PFSK-1 (cell line): ENCODE measurements around the gene KYAT1.

ENCODE experiments used
- FOXP2 ChIP-seq: optimal IDR thresholded peaks from 2 replicates; pipeline ENCODE3; 2011; ENCODE audit warnings: borderline replicate concordance, control low read depth, inconsistent platforms; ENCODE audit not compliant: insufficient read depth; ENCODE audit errors: extremely low read length, extremely low read depth
- POLR2AphosphoS5 ChIP-seq: IDR thresholded peaks from 2 replicates; pipeline ENCODE4 v1.6.1; 2012; ENCODE audit warnings: low read depth, mild to moderate bottlenecking, control low read depth, low read length, moderate library complexity
- SIN3A ChIP-seq: IDR thresholded peaks from 2 replicates; pipeline ENCODE4 v1.6.1; 2012; ENCODE audit warnings: mild to moderate bottlenecking, low read length, moderate library complexity, borderline replicate concordance; ENCODE audit not compliant: insufficient read depth
- TAF1 ChIP-seq: IDR thresholded peaks from 2 replicates; pipeline ENCODE4 v1.6.1; 2012; ENCODE audit warnings: low read length, control low read depth, borderline replicate concordance; ENCODE audit not compliant: insufficient read depth
- TF ChIP-seq, protein P1 (sequence below), 2 experiments: IDR thresholded peaks; 2 replicates each; pipeline versions ENCODE4 v1.6.1 to v1.8.0; 2011 to 2012; ENCODE audit warnings: low read depth in 2 of 2, low read length in 2 of 2, control low read depth in 1 of 2, inconsistent platforms in 1 of 2, mild to moderate bottlenecking in 1 of 2, moderate library complexity in 1 of 2; ENCODE audit not compliant: insufficient read depth in 1 of 2

The KYAT1 gene

DNA sequence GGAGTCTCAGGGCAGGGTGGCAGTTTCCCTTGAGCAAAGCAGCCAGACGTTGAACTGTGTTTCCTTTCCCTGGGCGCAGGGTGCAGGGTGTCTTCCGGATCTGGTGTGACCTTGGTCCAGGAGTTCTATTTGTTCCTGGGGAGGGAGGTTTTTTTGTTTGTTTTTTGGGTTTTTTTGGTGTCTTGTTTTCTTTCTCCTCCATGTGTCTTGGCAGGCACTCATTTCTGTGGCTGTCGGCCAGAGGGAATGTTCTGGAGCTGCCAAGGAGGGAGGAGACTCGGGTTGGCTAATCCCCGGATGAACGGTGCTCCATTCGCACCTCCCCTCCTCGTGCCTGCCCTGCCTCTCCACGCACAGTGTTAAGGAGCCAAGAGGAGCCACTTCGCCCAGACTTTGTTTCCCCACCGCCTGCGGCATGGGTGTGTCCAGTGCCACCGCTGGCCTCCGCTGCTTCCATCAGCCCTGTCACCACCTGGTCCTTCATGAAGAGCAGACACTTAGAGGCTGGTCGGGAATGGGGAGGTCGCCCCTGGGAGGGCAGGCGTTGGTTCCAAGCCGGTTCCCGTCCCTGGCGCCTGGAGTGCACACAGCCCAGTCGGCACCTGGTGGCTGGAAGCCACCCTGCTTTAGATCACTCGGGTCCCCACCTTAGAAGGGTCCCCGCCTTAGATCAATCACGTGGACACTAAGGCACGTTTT lies 35.5 kb upstream of the KYAT1 start:
- TF ChIP-seq SIN3A, result no peak
- TF ChIP-seq, protein P1, sequence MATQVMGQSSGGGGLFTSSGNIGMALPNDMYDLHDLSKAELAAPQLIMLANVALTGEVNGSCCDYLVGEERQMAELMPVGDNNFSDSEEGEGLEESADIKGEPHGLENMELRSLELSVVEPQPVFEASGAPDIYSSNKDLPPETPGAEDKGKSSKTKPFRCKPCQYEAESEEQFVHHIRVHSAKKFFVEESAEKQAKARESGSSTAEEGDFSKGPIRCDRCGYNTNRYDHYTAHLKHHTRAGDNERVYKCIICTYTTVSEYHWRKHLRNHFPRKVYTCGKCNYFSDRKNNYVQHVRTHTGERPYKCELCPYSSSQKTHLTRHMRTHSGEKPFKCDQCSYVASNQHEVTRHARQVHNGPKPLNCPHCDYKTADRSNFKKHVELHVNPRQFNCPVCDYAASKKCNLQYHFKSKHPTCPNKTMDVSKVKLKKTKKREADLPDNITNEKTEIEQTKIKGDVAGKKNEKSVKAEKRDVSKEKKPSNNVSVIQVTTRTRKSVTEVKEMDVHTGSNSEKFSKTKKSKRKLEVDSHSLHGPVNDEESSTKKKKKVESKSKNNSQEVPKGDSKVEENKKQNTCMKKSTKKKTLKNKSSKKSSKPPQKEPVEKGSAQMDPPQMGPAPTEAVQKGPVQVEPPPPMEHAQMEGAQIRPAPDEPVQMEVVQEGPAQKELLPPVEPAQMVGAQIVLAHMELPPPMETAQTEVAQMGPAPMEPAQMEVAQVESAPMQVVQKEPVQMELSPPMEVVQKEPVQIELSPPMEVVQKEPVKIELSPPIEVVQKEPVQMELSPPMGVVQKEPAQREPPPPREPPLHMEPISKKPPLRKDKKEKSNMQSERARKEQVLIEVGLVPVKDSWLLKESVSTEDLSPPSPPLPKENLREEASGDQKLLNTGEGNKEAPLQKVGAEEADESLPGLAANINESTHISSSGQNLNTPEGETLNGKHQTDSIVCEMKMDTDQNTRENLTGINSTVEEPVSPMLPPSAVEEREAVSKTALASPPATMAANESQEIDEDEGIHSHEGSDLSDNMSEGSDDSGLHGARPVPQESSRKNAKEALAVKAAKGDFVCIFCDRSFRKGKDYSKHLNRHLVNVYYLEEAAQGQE (IDR thresholded peaks at IDR 0.05; ENCODE audit: insufficient read depth in 1 of 2, low read depth in 2 of 2, low read length in 2 of 2), result no peak
- no peak for TF ChIP-seq POLR2AphosphoS5
- TF ChIP-seq TAF1, result no peak
- TF ChIP-seq FOXP2, result no peak

DNA sequence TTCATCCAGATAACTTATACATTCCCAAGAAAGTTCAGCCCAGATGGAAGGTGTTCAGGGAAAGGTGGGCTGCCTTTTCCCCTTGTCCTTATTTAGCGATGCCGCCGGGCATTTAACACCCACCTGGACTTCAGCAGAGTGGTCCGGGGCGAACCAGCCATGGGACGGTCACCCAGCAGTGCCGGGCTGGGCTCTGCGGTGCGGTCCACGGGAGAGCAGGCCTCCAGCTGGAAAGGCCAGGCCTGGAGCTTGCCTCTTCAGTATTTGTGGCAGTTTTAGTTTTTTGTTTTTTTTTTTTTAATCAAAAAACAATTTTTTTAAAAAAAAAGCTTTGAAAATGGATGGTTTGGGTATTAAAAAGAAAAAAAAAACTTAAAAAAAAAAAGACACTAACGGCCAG lies 35.0 kb upstream of the KYAT1 start:
- TF ChIP-seq TAF1 (no peak), POLR2AphosphoS5 (no peak), SIN3A (no peak), FOXP2 (no peak)
- TF ChIP-seq, protein P1 (IDR thresholded peaks at IDR 0.05; ENCODE audit: insufficient read depth in 1 of 2, low read depth in 2 of 2, low read length in 2 of 2), result no peak

DNA sequence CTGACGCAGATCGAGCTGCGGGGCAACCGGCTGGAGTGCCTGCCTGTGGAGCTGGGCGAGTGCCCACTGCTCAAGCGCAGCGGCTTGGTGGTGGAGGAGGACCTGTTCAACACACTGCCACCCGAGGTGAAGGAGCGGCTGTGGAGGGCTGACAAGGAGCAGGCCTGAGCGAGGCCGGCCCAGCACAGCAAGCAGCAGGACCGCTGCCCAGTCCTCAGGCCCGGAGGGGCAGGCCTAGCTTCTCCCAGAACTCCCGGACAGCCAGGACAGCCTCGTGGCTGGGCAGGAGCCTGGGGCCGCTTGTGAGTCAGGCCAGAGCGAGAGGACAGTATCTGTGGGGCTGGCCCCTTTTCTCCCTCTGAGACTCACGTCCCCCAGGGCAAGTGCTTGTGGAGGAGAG lies 34.5 kb upstream of the KYAT1 start:
- TF ChIP-seq FOXP2 (no peak), TAF1 (no peak), SIN3A (no peak), POLR2AphosphoS5 (no peak)
- TF ChIP-seq, protein P1 (IDR thresholded peaks at IDR 0.05; ENCODE audit: insufficient read depth in 1 of 2, low read depth in 2 of 2, low read length in 2 of 2), result no peak

DNA sequence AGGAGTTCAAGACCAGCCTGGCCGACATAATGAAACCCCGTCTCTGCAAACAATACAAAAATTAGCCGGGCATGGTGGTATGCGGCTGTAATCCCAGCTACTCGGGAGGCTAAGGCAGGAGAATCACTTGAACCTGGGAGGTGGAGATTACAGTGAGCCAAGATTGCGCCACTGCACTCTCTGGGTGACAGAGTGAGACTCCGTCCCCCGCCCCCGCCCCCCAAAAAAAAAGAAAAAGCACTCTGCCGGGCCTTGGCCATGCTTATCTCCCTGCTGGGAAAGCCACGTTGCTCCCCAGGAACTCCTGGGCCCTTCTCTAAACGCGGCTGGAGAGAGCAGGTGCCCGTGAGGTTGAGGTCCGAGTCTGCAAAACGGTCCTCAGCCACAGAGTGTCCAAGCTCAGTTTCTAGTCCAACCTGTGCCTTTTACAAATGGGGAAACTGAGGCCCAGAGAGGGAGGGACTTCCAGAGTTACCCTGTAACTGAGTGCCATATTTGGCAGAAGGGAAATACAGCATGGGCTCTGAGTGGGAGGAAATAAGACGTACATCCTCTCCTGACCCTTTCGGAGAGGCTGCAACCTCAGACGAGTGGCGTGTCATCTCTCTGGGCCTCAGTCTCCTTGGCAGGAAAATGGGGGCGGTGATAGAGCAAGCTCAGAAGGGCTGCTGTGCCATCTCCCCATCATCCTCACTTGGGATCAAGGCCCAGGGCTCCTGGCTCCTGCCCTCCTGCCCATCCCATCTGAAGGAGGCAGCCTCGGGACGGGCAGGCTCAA lies 32.4 kb upstream of the KYAT1 start:
- TF ChIP-seq FOXP2, result no peak
- no peak for TF ChIP-seq TAF1
- TF ChIP-seq SIN3A, result no peak
- TF ChIP-seq, protein P1 (IDR thresholded peaks at IDR 0.05; ENCODE audit: insufficient read depth in 1 of 2, low read depth in 2 of 2, low read length in 2 of 2), result no peak
- no peak for TF ChIP-seq POLR2AphosphoS5
